Measurements from ENCODE around the gene PHTF2.

DNA sequence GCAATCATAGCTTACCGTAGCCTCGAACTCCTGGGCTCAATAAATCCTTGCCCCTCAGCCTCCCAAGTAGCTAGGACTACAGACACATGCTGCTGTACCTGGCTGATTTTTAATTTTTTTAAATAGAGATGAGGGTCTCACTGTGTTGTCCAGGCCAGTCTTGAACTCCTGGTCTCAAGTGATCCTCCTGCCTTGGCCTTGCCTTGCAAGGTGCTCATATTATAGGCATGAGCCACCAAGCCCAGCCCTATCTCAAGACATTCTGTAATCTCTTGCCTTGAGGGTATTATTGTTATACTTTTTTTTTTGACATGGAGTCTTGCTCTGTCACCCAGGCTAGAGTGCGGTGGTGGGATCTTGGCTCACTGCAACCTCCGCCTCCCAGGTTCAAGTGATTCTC lies 86.6 kb downstream of the PHTF2 start:
- no peak for TF ChIP-seq EZH2phosphoT487 (IDR thresholded peaks at IDR 0.05; ENCODE audit: insufficient read depth, low read depth)
- no peak for TF ChIP-seq EZH2 (IDR thresholded peaks at IDR 0.05; ENCODE audit: insufficient read depth, poor library complexity, severe bottlenecking)
